Islet of Langerhans (tissue), 1 donor: ENCODE results near the gene ZNF587B.
"Not testable (repeated sequence)": the region's sequence is repeated elsewhere in the genome, so short reads cannot be mapped to it uniquely, and the experiment has no call there.

Experiments used
- FAIRE-seq: peaks from one replicate; lab custom pipeline; 2011; peaks lifted over from hg19 to GRCh38; lab: Jason Lieb, UNC

ZNF587B gene

DNA sequence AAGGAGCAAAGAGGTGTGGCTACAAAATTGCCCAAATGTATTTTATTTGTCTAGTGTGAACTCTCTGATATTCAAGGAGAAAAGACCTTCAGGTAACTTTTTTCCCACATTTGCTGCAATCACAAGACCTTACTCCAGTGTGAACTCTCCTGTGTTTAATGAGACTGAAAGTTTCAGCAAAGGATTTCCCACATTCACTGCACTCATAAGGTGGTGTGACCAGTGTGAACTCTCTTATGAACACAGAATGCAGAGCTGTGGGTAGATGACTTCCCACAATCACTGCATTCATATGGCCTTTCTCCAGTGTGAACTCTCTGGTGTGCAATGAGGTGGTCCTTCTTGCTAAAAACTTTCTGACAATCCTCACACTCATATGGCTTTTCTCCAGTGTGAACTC, 42.4 kb downstream of the ZNF587B start:
- no peak for FAIRE-seq

DNA sequence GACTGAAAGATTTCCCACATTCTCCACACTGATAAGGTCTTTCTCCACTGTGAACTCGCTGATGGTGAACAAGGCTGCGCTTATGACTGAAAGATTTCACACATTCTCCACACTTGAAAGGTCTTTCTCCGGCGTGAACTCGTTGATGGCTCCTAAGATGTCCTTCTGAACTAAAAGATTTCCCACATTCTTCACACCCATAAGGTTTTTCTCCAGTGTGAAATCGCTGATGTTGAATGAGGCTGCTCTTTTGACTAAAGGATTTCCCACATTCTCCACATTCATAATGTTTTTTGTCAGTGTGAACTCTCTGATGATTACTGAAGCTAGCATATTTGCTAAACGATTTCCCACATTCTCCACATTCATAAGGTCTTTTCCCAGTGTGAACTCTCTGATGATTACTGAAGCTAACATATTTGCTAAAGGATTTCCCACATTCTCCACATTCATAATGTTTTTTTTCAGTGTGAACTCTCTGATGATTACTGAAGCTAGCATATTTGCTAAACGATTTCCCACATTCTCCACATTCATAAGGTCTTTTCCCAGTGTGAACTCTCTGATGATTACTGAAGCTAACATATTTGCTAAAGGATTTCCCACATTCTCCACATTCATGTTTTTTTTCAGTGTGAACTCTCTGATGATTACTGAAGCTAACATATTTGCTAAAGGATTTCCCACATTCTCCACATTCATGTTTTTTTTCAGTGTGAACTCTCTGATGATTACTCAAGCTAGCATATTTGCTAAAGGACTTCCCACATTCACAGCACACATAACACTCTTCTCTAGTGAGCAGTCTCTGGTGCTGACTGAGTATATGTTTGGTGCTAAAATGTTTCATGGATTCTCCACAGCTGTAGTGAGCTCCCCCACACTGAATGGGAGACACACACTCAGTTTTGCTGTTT, 44.0 kb downstream of the ZNF587B start:
- not testable (repeated sequence) for FAIRE-seq

DNA sequence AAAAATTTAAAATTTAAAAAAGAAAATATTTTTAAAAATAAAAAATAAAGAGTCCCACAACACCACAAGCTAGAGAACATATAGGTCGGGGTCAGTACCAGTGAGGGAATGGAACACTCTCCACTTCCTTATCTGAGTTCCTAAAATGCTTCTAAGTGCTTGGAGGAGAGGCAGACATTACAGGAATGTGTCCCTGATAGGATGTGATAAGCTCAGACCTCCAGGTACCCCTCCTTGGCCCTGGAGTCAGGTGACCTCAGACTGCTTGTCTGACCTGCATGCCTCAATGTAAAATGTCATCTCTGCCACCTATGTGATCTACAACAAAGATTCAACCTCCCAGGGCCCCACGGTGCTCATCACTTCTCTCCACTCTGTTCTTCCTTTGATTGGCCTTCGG, 55.9 kb downstream of the ZNF587B start:
- FAIRE-seq: no peak

GRCh38 chr19:57887195-57887941, 57.3 kb downstream of the ZNF587B start:
- no peak for FAIRE-seq

DNA sequence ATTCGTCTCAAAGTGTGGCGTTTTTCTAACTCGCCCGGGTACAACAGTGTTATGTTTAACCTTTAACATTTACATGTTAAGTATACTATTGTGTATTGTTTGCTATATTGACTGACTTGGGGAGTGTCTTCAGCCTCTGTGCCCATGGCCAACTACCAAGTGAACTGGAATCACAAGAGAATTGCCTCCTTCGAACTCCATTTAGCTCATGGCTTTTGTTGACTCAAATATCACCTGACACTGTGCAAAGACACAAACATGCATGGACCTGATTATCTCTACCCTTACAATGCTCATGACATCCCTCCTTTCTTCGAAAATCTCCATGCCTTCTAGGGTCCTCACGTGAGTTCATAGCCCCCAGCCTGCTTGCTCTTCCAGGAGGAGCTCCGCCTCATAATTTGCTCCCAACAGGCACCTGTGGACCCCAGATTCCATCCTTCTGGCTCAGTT, 58.0 kb downstream of the ZNF587B start:
- FAIRE-seq: no peak

DNA sequence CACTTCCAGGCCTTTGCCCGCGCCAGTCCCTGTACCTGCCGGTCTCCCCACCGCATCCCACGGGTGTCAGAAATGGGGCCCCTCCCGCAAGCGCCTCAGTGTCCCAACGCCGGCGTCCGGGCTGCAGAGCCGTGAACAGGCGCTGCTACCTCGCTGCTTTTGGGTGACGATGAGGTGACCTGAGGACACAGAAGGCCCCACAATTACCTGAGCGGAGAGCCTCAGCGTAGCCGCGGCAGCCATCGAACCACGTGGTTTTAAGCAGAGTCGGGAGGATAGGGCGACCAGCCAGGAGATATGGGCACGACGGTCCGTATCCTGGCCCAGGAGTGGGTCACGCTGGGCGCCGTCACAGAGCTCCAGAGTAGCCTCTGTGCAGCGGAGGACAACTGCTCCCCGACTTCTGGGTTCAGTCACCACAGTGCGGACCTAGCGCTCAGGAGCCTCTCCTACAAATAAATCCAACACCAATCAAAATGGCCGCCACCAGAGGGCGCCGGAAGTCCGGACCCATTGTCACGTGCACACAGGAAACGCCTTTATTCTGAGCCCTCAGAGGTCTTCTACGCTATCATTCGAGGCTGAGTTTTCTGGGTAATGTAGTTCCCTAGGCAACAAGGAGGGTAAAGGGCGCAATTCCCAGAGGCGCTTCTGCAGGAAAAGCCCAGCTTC, 58.6 kb downstream of the ZNF587B start, which contains the start of gene ZNF814:
Gene ZNF814, minus strand, starts transcription at position 478 of the 672 bp plus-strand sequence. Its CDS starts 235 bp downstream, at position 243.
- FAIRE-seq: peak; percentile 80

- not testable (repeated sequence) for FAIRE-seq
Measured at GRCh38 chr19:57890706-57891105, 60.6 kb downstream of the ZNF587B start.
